K562 (cell line): ENCODE results near the gene CYP2D6. TPM values are rescaled to one million over a fixed set of nuclear protein-coding genes. Genes with fewer than 3 reads are reported as not detected.

Experiments
- ATAC-seq: fragments of 200-7000 bp; cut with Tn5 transposase; 3 replicates; pipeline ENCODE4 v1.9.1; 2020; ENCODE audit warnings: moderate library complexity
- BruUV-seq: library from RNA; stranded (reverse); fragments of 400-500 nt; replicated peaks from 2 replicates; lab custom pipeline; 2021; lab: Mats Ljungman, UMichigan
- CTCF ChIA-PET: fragments of 300-600 bp; formaldehyde crosslinking; extraction: SDS; loops from one replicate; lab custom pipeline; 2021; ENCODE audit warnings: low intra/inter-chr PET ratio; lab: Yijun Ruan, JAX
- POLR2A ChIA-PET: fragments of 300-600, 350-650 bp; sonication (Branson Sonifier 250); formaldehyde crosslinking; extraction: SDS; loops from one replicate; lab custom pipeline; 2021; ENCODE audit warnings: antibody characterized with exemption, inconsistent platforms; lab: Yijun Ruan, JAX
- DNase-seq, 4 experiments: peaks; one replicate each; pipeline versions ENCODE4 v3.0.0 to v3.0.0-alpha.2; 2011 to 2018; ENCODE audit warnings: low spot score in 3 of 4, mixed read lengths in 3 of 4; ENCODE audit errors: extremely low read depth in 1 of 4
- FAIRE-seq: peaks from 2 replicates; lab custom pipeline; 2011; peaks lifted over from hg19 to GRCh38; lab: Jason Lieb, UNC
- H2AFZ ChIP-seq: 2 replicates; pipeline ENCODE4 v1.6.0; 2011; ENCODE audit warnings: low read depth, low read length, control low read depth, inconsistent platforms
- H3K27ac ChIP-seq: fragments of 200-600 bp; 3 replicates; pipeline ENCODE4 v1.8.0; 2011; ENCODE audit warnings: low read depth, mild to moderate bottlenecking, control low read depth, inconsistent platforms, low read length, moderate library complexity, mixed read lengths; ENCODE audit errors: extremely low read depth
- H3K27me3 ChIP-seq, 2 experiments: fragments of 300-600 bp in 1 of 2; 2 replicates in 1 of 2; 3 replicates in 1 of 2; pipeline versions ENCODE4 v1.6.0 to v1.8.0; 2011; ENCODE audit warnings: inconsistent platforms in 2 of 2, low read length in 2 of 2, mild to moderate bottlenecking in 1 of 2, mixed read lengths in 1 of 2, moderate library complexity in 1 of 2; ENCODE audit not compliant: control insufficient read depth in 2 of 2, insufficient read depth in 2 of 2
- H3K36me3 ChIP-seq: fragments of 300-600 bp; 3 replicates; pipeline ENCODE4 v1.8.0; 2011; ENCODE audit warnings: mild to moderate bottlenecking, low read length, inconsistent platforms; ENCODE audit not compliant: control insufficient read depth, insufficient read depth
- H3K4me1 ChIP-seq, 2 experiments: fragments of 200-600 bp in 1 of 2; replicated peaks in 1 of 2; 2 replicates in 1 of 2; 3 replicates in 1 of 2; pipeline versions ENCODE4 v1.5.1 to v1.8.0; 2011; ENCODE audit warnings: inconsistent platforms in 2 of 2, low read length in 2 of 2, mild to moderate bottlenecking in 1 of 2, mixed read lengths in 1 of 2, moderate library complexity in 1 of 2; ENCODE audit not compliant: control insufficient read depth in 2 of 2, insufficient read depth in 2 of 2
- H3K4me2 ChIP-seq: 2 replicates; pipeline ENCODE4 v1.6.1; 2011; ENCODE audit warnings: low read length, control low read depth, inconsistent platforms, mixed read lengths; ENCODE audit not compliant: insufficient read depth
- H3K4me3 ChIP-seq: fragments of 200-600 bp; sonication (generic), shearing (Covaris generic); 2 replicates; pipeline ENCODE4 v1.5.1; 2016; ENCODE audit warnings: control low read depth, inconsistent platforms
- H3K79me2 ChIP-seq: fragments of 200-600 bp; 3 replicates; pipeline ENCODE4 v1.8.0; 2011; ENCODE audit warnings: low read length, inconsistent platforms; ENCODE audit not compliant: control insufficient read depth, insufficient read depth
- H3K9ac ChIP-seq, 2 experiments: 2 replicates each; pipeline versions ENCODE4 v1.6.0 to v1.6.1; 2011; ENCODE audit warnings: low read depth in 2 of 2, low read length in 2 of 2, control low read depth in 1 of 2, inconsistent platforms in 1 of 2, mild to moderate bottlenecking in 1 of 2, mixed read lengths in 1 of 2; ENCODE audit not compliant: insufficient read depth in 1 of 2
- H3K9me1 ChIP-seq: one replicate; pipeline ENCODE4 v1.6.0; 2011; ENCODE audit warnings: inconsistent platforms, mild to moderate bottlenecking, low read length, moderate library complexity; ENCODE audit not compliant: control insufficient read depth, insufficient read depth
- H3K9me3 ChIP-seq: replicated peaks from 2 replicates; pipeline ENCODE4 v1.5.1; 2011; ENCODE audit warnings: low read depth, low read length, inconsistent platforms; ENCODE audit not compliant: control insufficient read depth, insufficient read depth
- H4K20me1 ChIP-seq: replicated peaks from 2 replicates; pipeline ENCODE4 v1.6.1; 2011; ENCODE audit warnings: low read length, inconsistent platforms, mixed read lengths; ENCODE audit not compliant: control insufficient read depth, insufficient read depth
- JUND ChIP-seq, 2 experiments: IDR thresholded peaks; 2 replicates in 1 of 2; 3 replicates in 1 of 2; pipeline ENCODE4 v1.6.1; 2011; ENCODE audit warnings: borderline replicate concordance in 2 of 2, low read depth in 2 of 2, low read length in 2 of 2, improper control_type of control experiment in 1 of 2, missing biosample characterization in 1 of 2, missing genetic modification characterization in 1 of 2, missing genetic modification reagents in 1 of 2
- KLF13 ChIP-seq: fragments of 450-650 bp; IDR thresholded peaks from 2 replicates; pipeline ENCODE4 v1.6.1; 2016; ENCODE audit warnings: missing genetic modification characterization, low read depth, mild to moderate bottlenecking, missing compliant biosample characterization, moderate library complexity, borderline replicate concordance
- MLLT1 ChIP-seq, 2 experiments: fragments of 450-650 bp; IDR thresholded peaks; 2 replicates each; pipeline ENCODE4 v1.6.1; 2016
- PRMT5 ChIP-seq: sonication (generic); formaldehyde crosslinking; IDR thresholded peaks from 2 replicates; pipeline ENCODE4 v1.5.0; 2020; ENCODE audit warnings: missing genetic modification reagents
- PYGO2 ChIP-seq: fragments of 450-650 bp; IDR thresholded peaks from 2 replicates; pipeline ENCODE4 v1.6.1; 2016; ENCODE audit warnings: mild to moderate bottlenecking, missing genetic modification characterization, moderate library complexity, missing compliant biosample characterization
- RNF2 ChIP-seq: sonication (generic); IDR thresholded peaks from 2 replicates; pipeline ENCODE4 v1.6.1; 2016
- STAG1 ChIP-seq: sonication (generic); formaldehyde crosslinking; IDR thresholded peaks from 2 replicates; pipeline ENCODE4 v1.5.0; 2020; ENCODE audit warnings: missing genetic modification reagents, borderline replicate concordance
- ZNF146 ChIP-seq: IDR thresholded peaks from one replicate; pipeline ENCODE4 v1.6.1; 2018; ENCODE audit warnings: missing compliant biosample characterization; ENCODE audit not compliant: unreplicated experiment
- ZNF263 ChIP-seq: sonication (generic); formaldehyde crosslinking; IDR thresholded peaks from 2 replicates; pipeline ENCODE4 v1.8.0; 2022; ENCODE audit warnings: mild to moderate bottlenecking, missing genetic modification reagents, borderline replicate concordance
- ZNF318 ChIP-seq, 2 experiments: fragments of 450-650 bp; IDR thresholded peaks; 2 replicates each; pipeline ENCODE4 v1.6.1; 2016; ENCODE audit warnings: mild to moderate bottlenecking in 2 of 2, borderline replicate concordance in 1 of 2, low read depth in 1 of 2, moderate library complexity in 1 of 2
- WGBS: fragments of 100-300 bp; shearing (Covaris generic); methylation state at CpG from one replicate; pipeline ENCODE4 v1.1.6; 2016; ENCODE audit warnings: low coverage, mixed read lengths; ENCODE audit not compliant: insufficient coverage; ENCODE audit errors: missing lambda C conversion rate; 5-methylcytosine and 5-hydroxymethylcytosine counted together
- in situ Hi-C: fragments of 300-500 bp; cut with MboI; formaldehyde crosslinking; loops from 4 replicates; pipeline ENCODE4 v1.15.0; 2018; ENCODE audit warnings: inconsistent platforms, mixed read lengths
- intact Hi-C: fragments of 100-400 bp; cut with micrococcal nuclease; formaldehyde crosslinking; loops from 2 replicates; pipeline ENCODE4 v1.14.2; 2022
- polyA plus RNA-seq, 8 experiments: library from polyadenylated mRNA; depleted of rRNA in 4 of 8; stranded (reverse) in 5 of 8; unstranded in 3 of 8; fragments of >200 nt; fragmentation: Nextera tagmentation in 2 of 8; fragmentation: Illumina TruSeq in 1 of 8; extraction: Ambion mirVana in 2 of 8; extraction: Trizol in 1 of 8; gene quantifications; 2 replicates each; pipeline versions ENCODE4 v1.2.1 to v1.2.3, GENCODE V29; 2011 to 2014; ENCODE audit warnings: inconsistent platforms in 1 of 8, missing spikeins in 1 of 8
- total RNA-seq, 7 experiments: library from RNA; depleted of rRNA in 6 of 7; stranded (reverse); fragments of >200 nt in 6 of 7; fragmentation: Illumina TruSeq in 2 of 7; extraction: Trizol in 2 of 7; gene quantifications; 2 replicates each; pipeline versions ENCODE4 v1.2.1 to v1.2.3, GENCODE V29; 2011 to 2021; ENCODE audit warnings: low replicate concordance in 1 of 7

Gene CYP2D6
- total and polyA plus RNA-seq, 9 of the 15 experiments (the other 6 are each of a cell fraction or from before 2014, with no cell fraction given), result 0.04 to 0.20 (median 0.09) TPM; not detected in 5

GRCh38 chr22:42169055-42169469 is 38.5 kb upstream of the CYP2D6 start:
- H4K20me1 ChIP-seq, result peaks cover 9% of the 10 kb centered on the region
- peaks cover 26% of the 10 kb centered on the region; the same call in 1 of the 3 replicates for H3K36me3 ChIP-seq
- peak; percentile 80 to 82 (median 80) for DNase-seq
- H2AFZ ChIP-seq, result no peak overlapping the region
- no peaks in the 10 kb centered on the region for H3K9me1 ChIP-seq
- ChIA-PET POLR2A (no interaction called here), CTCF (interaction anchor here (0.8 to 3.4 kb wide), 10 partner anchors 100 to 699 kb away, joined by 3 to 48 read pairs (median 5); no protein-coding TSS in a partner anchor)
- no peak overlapping the region for H3K9ac ChIP-seq
- H3K27ac ChIP-seq, result no peak overlapping the region
- 21% methylated on average over 4 of the region's 7 CpGs for WGBS
- no peaks in the 10 kb centered on the region for H3K9me3 ChIP-seq
- no peak overlapping the region for H3K4me2 ChIP-seq
- no TSS peak for BruUV-seq
- peaks cover 6% of the 10 kb centered on the region; the same call in 1 of the 3 replicates for H3K79me2 ChIP-seq
- H3K4me3 ChIP-seq, result no peak overlapping the region
- ATAC-seq, result peak; percentile 97
- peaks cover 0 to 4% of the 10 kb centered on the region in 2 experiments; a peak in 3 of 5 replicates for H3K4me1 ChIP-seq
- peak; percentile 87 for FAIRE-seq
- in situ Hi-C loops (loop anchor here (5.0 kb wide), 2 partner anchors 143 to 273 kb away; no protein-coding TSS in a partner anchor), intact Hi-C loops (loop anchor here (1.0 to 2.0 kb wide), 3 partner anchors 78 to 268 kb away; partner anchors contain the start of gene NDUFA6)
- H3K27me3 ChIP-seq, result no peaks in the 10 kb centered on the region
- no peak for TF ChIP-seq PRMT5 (CRISPR knock-in tag)
- TF ChIP-seq ZNF318 (IDR thresholded peaks at IDR 0.05; ENCODE audit: borderline replicate concordance in 1 of 2, low read depth in 1 of 2), result no peak
- TF ChIP-seq ZNF263, result peak; percentile 26; the same call in 1 of the 2 replicates
- TF ChIP-seq MLLT1 (IDR thresholded peaks at IDR 0.05), result peak in 1 of 2 experiments; percentile 80; a peak in 2 of 4 replicates
- no peak for TF ChIP-seq KLF13
- no peak for TF ChIP-seq PYGO2
- TF ChIP-seq RNF2, result no peak
- peak; percentile 32; the same call in 1 of the 2 replicates for TF ChIP-seq JUND (IDR thresholded peaks at IDR 0.05; ENCODE audit: borderline replicate concordance, low read depth, low read length)
- TF ChIP-seq JUND (tag; IDR thresholded peaks at IDR 0.05; ENCODE audit: borderline replicate concordance, low read depth, low read length), result no peak
- no peak for TF ChIP-seq ZNF146 (CRISPR knock-in tag)
- peak; percentile 85; the same call in 1 of the 2 replicates for TF ChIP-seq STAG1 (CRISPR knock-in tag)
